GM12892 (cell line): Measurements from ENCODE around the gene DNAH12.

Experiments used
- POLR2A ChIP-seq: IDR thresholded peaks from 2 replicates; pipeline ENCODE4 v1.6.1; 2011; ENCODE audit warnings: low read depth, low read length, control low read depth
- POLR2AphosphoS5 ChIP-seq: IDR thresholded peaks from 2 replicates; pipeline ENCODE4 v1.6.1; 2011; ENCODE audit warnings: low read depth, low read length, control low read depth

DNA sequence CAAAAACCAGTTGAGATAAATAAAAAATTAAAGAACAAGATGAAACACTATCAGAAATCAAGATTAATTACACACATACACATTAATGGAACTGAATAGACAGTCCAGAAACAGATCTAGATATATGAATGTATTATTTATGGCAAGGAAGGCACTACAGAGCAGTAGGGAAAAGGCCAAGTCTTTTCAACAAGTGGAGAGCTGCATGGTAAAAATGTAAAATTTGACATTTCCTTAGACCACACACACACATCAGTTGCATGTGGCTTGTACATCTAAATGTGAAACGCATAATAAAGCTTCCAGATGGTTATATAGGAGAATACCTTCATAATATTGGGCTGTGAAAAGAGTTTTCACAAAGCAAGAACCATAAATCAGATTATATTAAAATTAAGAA, 193.9 kb downstream of the DNAH12 start:
- TF ChIP-seq POLR2A (no peak), POLR2AphosphoS5 (no peak)
